ENCODE measurements around the gene CLK2.

CLK2 gene

GRCh38 chr1:155287987-155288543 is 14.8 kb upstream of the CLK2 start:
- DNase-seq (ENCODE audit: low spot score) = no peak
- TF ChIP-seq CTCF (IDR thresholded peaks at IDR 0.05; ENCODE audit: borderline replicate concordance, control extremely low read depth, extremely low read depth, insufficient read depth, missing control alignments) = no peak
- in situ Hi-C loops (cut with MboI; ENCODE audit: low sequenced_read_pairs, unreplicated experiment) = no loop called here

GRCh38 chr1:155286544-155286943 is 13.2 kb upstream of the CLK2 start:
- in situ Hi-C loops (cut with MboI; ENCODE audit: low sequenced_read_pairs, unreplicated experiment) = no loop called here
- no peak for TF ChIP-seq CTCF (IDR thresholded peaks at IDR 0.05; ENCODE audit: borderline replicate concordance, control extremely low read depth, extremely low read depth, insufficient read depth, missing control alignments)
- DNase-seq (ENCODE audit: low spot score) = no peak

GRCh38 chr1:155285631-155286044 is 12.3 kb upstream of the CLK2 start:
- no peak for DNase-seq (ENCODE audit: low spot score)
- in situ Hi-C loops (cut with MboI; ENCODE audit: low sequenced_read_pairs, unreplicated experiment) = no loop called here
- no peak for TF ChIP-seq CTCF (IDR thresholded peaks at IDR 0.05; ENCODE audit: borderline replicate concordance, control extremely low read depth, extremely low read depth, insufficient read depth, missing control alignments)

- no peak for TF ChIP-seq CTCF (IDR thresholded peaks at IDR 0.05; ENCODE audit: borderline replicate concordance, control extremely low read depth, extremely low read depth, insufficient read depth, missing control alignments)
- no peak for DNase-seq (ENCODE audit: low spot score)
- in situ Hi-C loops (cut with MboI; ENCODE audit: low sequenced_read_pairs, unreplicated experiment) = no loop called here
Measured at GRCh38 chr1:155285063-155285462, 11.8 kb upstream of the CLK2 start.

GRCh38 chr1:155284476-155284875 is 11.2 kb upstream of the CLK2 start:
- in situ Hi-C loops (cut with MboI; ENCODE audit: low sequenced_read_pairs, unreplicated experiment) = no loop called here
- no peak for TF ChIP-seq CTCF (IDR thresholded peaks at IDR 0.05; ENCODE audit: borderline replicate concordance, control extremely low read depth, extremely low read depth, insufficient read depth, missing control alignments)
- DNase-seq (ENCODE audit: low spot score) = no peak

- no peak for TF ChIP-seq CTCF (IDR thresholded peaks at IDR 0.05; ENCODE audit: borderline replicate concordance, control extremely low read depth, extremely low read depth, insufficient read depth, missing control alignments)
- in situ Hi-C loops (cut with MboI; ENCODE audit: low sequenced_read_pairs, unreplicated experiment) = no loop called here
- no peak for DNase-seq (ENCODE audit: low spot score)
Measured at GRCh38 chr1:155282488-155283091, 9.3 kb upstream of the CLK2 start.
